BLaER1 treated with 17β-estradiol and CSF1 and Interleukin-3, amounts not matched to agents 10 nM and 100 nM (cell line): Measurements from ENCODE around the gene TRAPPC4.
"Not testable (repeated sequence)": the region's sequence is repeated elsewhere in the genome, so short reads cannot be mapped to it uniquely, and the experiment has no call there.

ENCODE experiments used
- H3K27ac ChIP-seq, 11 experiments: shearing (Covaris generic); formaldehyde crosslinking; 2 replicates each; pipeline ENCODE4 v1.8.1; 2022
- H3K27me3 ChIP-seq, 11 experiments: shearing (Covaris generic); formaldehyde crosslinking; 2 replicates each; pipeline ENCODE4 v1.8.1; 2022
- H3K36me3 ChIP-seq, 11 experiments: shearing (Covaris generic); formaldehyde crosslinking; 2 replicates each; pipeline ENCODE4 v1.8.1; 2022
- H3K4me1 ChIP-seq, 10 experiments: shearing (Covaris generic); formaldehyde crosslinking; 2 replicates each; pipeline ENCODE4 v1.8.1; 2022
- H3K4me2 ChIP-seq, 11 experiments: shearing (Covaris generic); formaldehyde crosslinking; 2 replicates each; pipeline ENCODE4 v1.8.1; 2022
- H3K4me3 ChIP-seq, 10 experiments: shearing (Covaris generic); formaldehyde crosslinking; 2 replicates each; pipeline ENCODE4 v1.8.1; 2022
- H3K9ac ChIP-seq, 11 experiments: shearing (Covaris generic); formaldehyde crosslinking; 2 replicates each; pipeline ENCODE4 v1.8.1; 2022
- H3K9me3 ChIP-seq, 11 experiments: shearing (Covaris generic); formaldehyde crosslinking; replicated peaks in 1 of 11; 2 replicates each; pipeline ENCODE4 v1.8.1; 2022
- H4K20me1 ChIP-seq, 11 experiments: shearing (Covaris generic); formaldehyde crosslinking; 2 replicates each; pipeline ENCODE4 v1.8.1; 2022
- Cebpa-rat ChIP-seq, 11 experiments: shearing (Covaris generic); IDR thresholded peaks; 2 replicates each; pipeline ENCODE4 v1.8.1; 2022

TRAPPC4 gene

DNA sequence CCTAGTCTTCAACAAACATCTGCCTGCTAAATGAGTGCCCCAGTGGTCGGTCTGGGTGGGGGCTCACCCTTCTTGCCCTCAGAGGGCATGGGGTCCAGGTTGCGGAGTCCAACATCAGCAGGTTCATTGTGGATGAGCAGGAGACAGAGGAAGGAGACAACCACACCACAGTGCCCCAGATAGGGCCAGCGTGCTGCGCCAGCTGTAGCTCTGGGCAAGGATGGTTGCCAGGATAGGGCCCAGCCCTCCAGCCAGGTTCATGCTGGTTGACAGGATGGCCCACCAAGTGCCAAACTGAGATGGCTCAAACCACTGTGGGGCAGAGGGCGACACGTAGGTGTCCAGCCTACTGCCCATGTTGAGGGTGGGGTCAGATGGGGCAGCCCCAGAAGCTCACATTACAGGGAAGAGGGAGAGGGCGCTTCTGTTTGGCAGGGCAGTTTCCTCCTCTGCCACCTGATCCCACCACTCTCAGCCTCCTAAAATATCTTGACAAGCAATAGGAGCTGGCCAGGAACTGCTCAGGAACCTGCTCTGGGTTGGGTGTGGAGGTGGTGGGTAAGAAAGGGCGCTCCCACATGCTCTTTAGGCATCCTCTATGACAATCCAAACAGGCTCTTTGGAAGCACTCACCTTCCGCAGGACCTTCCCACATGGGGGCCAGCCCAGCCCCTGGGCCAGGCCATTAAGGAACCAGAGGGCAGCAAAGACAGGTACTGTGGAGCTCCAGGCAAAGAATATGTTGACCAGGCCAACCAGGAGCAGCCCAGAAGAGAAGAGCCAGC is 9.2 kb downstream of the TRAPPC4 start:
- Histone ChIP-seq H3K4me3 (0 out of 20 replicates have a peak overlapping the region, but pooled peaks of 1 of the 10 experiments have one; percentile 84), H3K36me3 (peaks cover 41 to 63% (median 54%) of the 10 kb centered on the region in 11 experiments), H3K27ac (no peak overlapping the region), H3K9me3 (no peaks in the 10 kb centered on the region), H3K4me1 (peaks cover 26 to 57% (median 34%) of the 10 kb centered on the region in 10 experiments), H3K4me2 (peak overlapping the region in 3 of 11 experiments; percentile 99; a peak in 6 of 22 replicates), H3K9ac (peak overlapping the region in 3 of 11 experiments; percentile 11 to 82 (median 80); a peak in 2 of 22 replicates), H3K27me3 (no peaks in the 10 kb centered on the region), H4K20me1 (peaks cover 0 to 40% (median 11%) of the 10 kb centered on the region in 11 experiments; a peak in 11 of 22 replicates)
- no peak for TF ChIP-seq Cebpa-rat (IDR thresholded peaks at IDR 0.05)

- Histone ChIP-seq H3K9ac (peak overlapping the region in 6 of 11 experiments; percentile 75 to 82 (median 80); a peak in 10 of 22 replicates), H3K4me1 (peaks cover 26 to 50% (median 36%) of the 10 kb centered on the region in 10 experiments), H3K27ac (peak overlapping the region in 4 of 11 experiments; percentile 13 to 60 (median 39); a peak in 4 of 22 replicates), H3K27me3 (no peaks in the 10 kb centered on the region), H3K36me3 (peaks cover 33 to 56% (median 46%) of the 10 kb centered on the region in 11 experiments), H3K4me2 (peak overlapping the region; percentile 87 to 99 (median 96); a peak in 20 of 22 replicates), H3K4me3 (peak overlapping the region in 3 of 10 experiments; percentile 77 to 84 (median 80); a peak in 3 of 20 replicates), H3K9me3 (no peaks in the 10 kb centered on the region), H4K20me1 (peaks cover 0 to 34% (median 9%) of the 10 kb centered on the region in 11 experiments; a peak in 10 of 22 replicates)
- TF ChIP-seq Cebpa-rat (IDR thresholded peaks at IDR 0.05) = no peak
These were observed 9.9 kb downstream of the TRAPPC4 start for GRCh38 chr11:119028346-119029068.

DNA sequence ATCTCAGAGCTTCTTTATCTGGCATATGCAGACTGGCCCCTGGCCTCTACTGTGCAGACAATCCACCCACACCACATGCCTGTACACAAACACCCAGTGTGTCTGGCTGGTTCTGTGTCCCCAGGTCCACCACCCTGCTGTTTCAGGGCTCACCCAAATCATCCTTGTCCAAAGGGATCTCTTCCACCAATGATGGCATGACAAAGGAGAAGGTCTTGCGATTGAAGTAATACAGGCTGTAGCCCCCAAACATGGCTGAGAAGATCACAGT is 10.4 kb downstream of the TRAPPC4 start:
- peak overlapping the region; percentile 87 to 99 (median 96); a peak in 21 of 22 replicates for H3K4me2 ChIP-seq
- H3K27ac ChIP-seq = peak overlapping the region in 4 of 11 experiments; percentile 13 to 60 (median 39); a peak in 4 of 22 replicates
- no peak for TF ChIP-seq Cebpa-rat (IDR thresholded peaks at IDR 0.05)

GRCh38 chr11:119029340-119030028 is 10.9 kb downstream of the TRAPPC4 start:
- peak overlapping the region; percentile 69 to 82 (median 80); a peak in 21 of 22 replicates for H3K9ac ChIP-seq
- peak overlapping the region; percentile 87 to 99 (median 96) for H3K4me2 ChIP-seq

More for the DNA sequence above, 10.4 kb downstream of the TRAPPC4 start:
- peaks cover 26 to 45% (median 39%) of the 10 kb centered on the region in 10 experiments for H3K4me1 ChIP-seq
- no peaks in the 10 kb centered on the region for H3K9me3 ChIP-seq
- peak overlapping the region; percentile 69 to 82 (median 80); a peak in 17 of 22 replicates for H3K9ac ChIP-seq
- H3K36me3 ChIP-seq = peaks cover 28 to 51% (median 41%) of the 10 kb centered on the region in 11 experiments
- H4K20me1 ChIP-seq = peaks cover 0 to 34% (median 7%) of the 10 kb centered on the region in 11 experiments; a peak in 10 of 22 replicates
- H3K27me3 ChIP-seq = no peaks in the 10 kb centered on the region
- H3K4me3 ChIP-seq = peak overlapping the region in 3 of 10 experiments; percentile 77 to 84 (median 80); a peak in 5 of 20 replicates

GRCh38 chr11:119030029-119030328 is 11.4 kb downstream of the TRAPPC4 start:
- Histone ChIP-seq H3K36me3 (peaks cover 19 to 41% (median 32%) of the 10 kb centered on the region in 11 experiments), H4K20me1 (peaks cover 0 to 26% (median 0%) of the 10 kb centered on the region in 11 experiments; a peak in 3 of 22 replicates), H3K4me2 (peak overlapping the region; percentile 87 to 99 (median 96)), H3K9me3 (no peaks in the 10 kb centered on the region), H3K4me3 (peak overlapping the region; percentile 67 to 87 (median 79)), H3K27me3 (no peaks in the 10 kb centered on the region), H3K9ac (peak overlapping the region; percentile 69 to 82 (median 80)), H3K27ac (peak overlapping the region; percentile 21 to 73 (median 59); a peak in 20 of 22 replicates), H3K4me1 (peaks cover 18 to 39% (median 34%) of the 10 kb centered on the region in 10 experiments)
- TF ChIP-seq Cebpa-rat (IDR thresholded peaks at IDR 0.05) = no peak

More at GRCh38 chr11:119029340-119030028, 10.9 kb downstream of the TRAPPC4 start:
- no peak for TF ChIP-seq Cebpa-rat (IDR thresholded peaks at IDR 0.05)
- H3K27ac ChIP-seq = peak overlapping the region in 10 of 11 experiments; percentile 13 to 73 (median 56); a peak in 11 of 22 replicates
- H3K4me1 ChIP-seq = peaks cover 22 to 42% (median 37%) of the 10 kb centered on the region in 10 experiments
- peaks cover 0 to 31% (median 3%) of the 10 kb centered on the region in 11 experiments; a peak in 7 of 22 replicates for H4K20me1 ChIP-seq
- H3K36me3 ChIP-seq = peaks cover 23 to 46% (median 36%) of the 10 kb centered on the region in 11 experiments
- H3K27me3 ChIP-seq = no peaks in the 10 kb centered on the region
- no peaks in the 10 kb centered on the region for H3K9me3 ChIP-seq
- peak overlapping the region; percentile 67 to 87 (median 79) for H3K4me3 ChIP-seq

DNA sequence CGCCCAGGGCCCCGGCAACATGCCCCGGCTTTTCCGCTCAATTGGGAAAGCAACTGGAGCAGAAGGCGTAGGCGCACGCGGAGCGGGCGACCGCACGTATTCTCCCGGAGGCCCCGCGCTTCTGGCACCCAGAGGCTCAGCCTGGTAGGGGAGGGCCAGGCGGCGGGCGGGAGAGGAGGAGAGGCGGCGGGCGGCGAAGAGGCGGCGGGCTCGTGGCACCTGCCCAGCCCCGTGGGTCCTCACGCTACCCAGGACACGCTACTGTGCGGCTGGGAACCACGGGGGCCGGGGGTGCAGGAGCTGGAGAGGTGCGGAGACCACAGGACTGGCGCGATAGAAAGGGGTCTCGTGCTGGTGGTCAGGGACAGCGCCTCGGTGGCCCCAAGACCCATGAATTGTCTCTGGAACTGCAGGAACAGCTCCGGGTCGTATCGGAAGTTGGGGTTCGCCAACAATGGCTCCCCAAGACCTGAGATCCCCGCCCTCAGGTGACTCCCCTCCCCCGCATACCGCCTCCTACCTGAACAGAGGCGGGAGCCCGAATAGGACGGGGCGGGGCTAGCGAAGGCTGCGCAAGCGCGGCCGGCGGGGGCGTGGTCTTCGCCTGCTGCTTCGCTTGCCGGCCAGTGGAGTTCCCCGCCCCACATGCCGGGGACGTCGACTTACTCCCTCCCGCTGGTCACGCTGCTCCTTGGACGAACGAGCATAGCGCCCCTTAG is 11.9 kb downstream of the TRAPPC4 start, which contains the start of gene SLC37A4:
TSS of gene SLC37A4 (minus strand) at position 549 of the 719 bp plus-strand sequence.
- Histone ChIP-seq H3K27ac (peak within 1 kb of the TSS; percentile 21 to 73 (median 59); a peak in 20 of 22 replicates), H3K27me3 (no peaks in the 10 kb centered on the region), H3K36me3 (peaks cover 13 to 36% (median 26%) of the 10 kb centered on the region in 11 experiments), H3K4me3 (peak within 1 kb of the TSS; percentile 67 to 87 (median 79)), H3K4me1 (peaks cover 18 to 39% (median 34%) of the 10 kb centered on the region in 10 experiments), H4K20me1 (peaks cover 0 to 21% (median 0%) of the 10 kb centered on the region in 11 experiments; a peak in 3 of 22 replicates), H3K9me3 (no peaks in the 10 kb centered on the region), H3K9ac (peak within 1 kb of the TSS; percentile 69 to 82 (median 80)), H3K4me2 (peak within 1 kb of the TSS; percentile 87 to 99 (median 96))
- no peak for TF ChIP-seq Cebpa-rat (IDR thresholded peaks at IDR 0.05)

GRCh38 chr11:119031912-119032280 is 13.3 kb downstream of the TRAPPC4 start:
- Histone ChIP-seq H3K4me2 (no peak overlapping the region), H3K27ac (no peak overlapping the region), H3K27me3 (no peaks in the 10 kb centered on the region), H3K4me1 (peaks cover 18 to 39% (median 33%) of the 10 kb centered on the region in 10 experiments), H4K20me1 (peaks cover 0 to 13% (median 0%) of the 10 kb centered on the region in 11 experiments; a peak in 2 of 22 replicates), H3K36me3 (peaks cover 8 to 22% (median 15%) of the 10 kb centered on the region in 11 experiments; a peak in 18 of 22 replicates), H3K9me3 (no peaks in the 10 kb centered on the region), H3K9ac (no peak overlapping the region), H3K4me3 (no peak overlapping the region)
- TF ChIP-seq Cebpa-rat (IDR thresholded peaks at IDR 0.05) = no peak

DNA sequence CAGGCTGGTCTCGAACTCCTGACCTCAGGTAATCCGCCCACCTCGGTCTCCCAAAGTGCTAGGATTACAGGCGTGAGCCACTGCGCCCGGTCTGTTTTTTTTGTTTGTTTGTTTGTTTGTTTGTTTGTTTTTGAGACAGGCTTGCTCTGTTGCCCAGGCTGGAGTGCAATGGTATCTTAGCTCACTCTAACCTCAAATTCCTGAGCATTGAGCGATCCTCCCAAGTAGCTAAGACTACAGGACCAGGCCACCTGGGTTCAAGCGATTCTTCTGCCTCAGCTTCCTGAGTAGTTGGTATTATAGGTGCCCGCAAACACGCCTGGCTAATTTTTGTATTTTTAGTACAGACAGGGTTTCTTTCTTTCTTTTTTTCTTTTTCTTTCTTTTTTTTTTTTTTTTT is 14.9 kb downstream of the TRAPPC4 start:
- H3K4me3 ChIP-seq, H3K9me3 ChIP-seq, H3K9ac ChIP-seq, H3K36me3 ChIP-seq, H4K20me1 ChIP-seq, H3K27ac ChIP-seq, H3K27me3 ChIP-seq: not testable (repeated sequence)
- Histone ChIP-seq H3K4me2 (peak overlapping the region in 4 of 11 experiments; percentile 16 to 43 (median 36); a peak in 7 of 22 replicates), H3K4me1 (peaks cover 17 to 37% (median 26%) of the 10 kb centered on the region in 10 experiments)
